ENCODE measurements around the gene MEI4. TPM values are rescaled to one million over a fixed set of nuclear protein-coding genes. Genes with fewer than 3 reads are reported as not detected.

Gene MEI4
- total and polyA plus RNA-seq, 2 of the 4 experiments (the other 2 are of a cell fraction): not detected

DNA sequence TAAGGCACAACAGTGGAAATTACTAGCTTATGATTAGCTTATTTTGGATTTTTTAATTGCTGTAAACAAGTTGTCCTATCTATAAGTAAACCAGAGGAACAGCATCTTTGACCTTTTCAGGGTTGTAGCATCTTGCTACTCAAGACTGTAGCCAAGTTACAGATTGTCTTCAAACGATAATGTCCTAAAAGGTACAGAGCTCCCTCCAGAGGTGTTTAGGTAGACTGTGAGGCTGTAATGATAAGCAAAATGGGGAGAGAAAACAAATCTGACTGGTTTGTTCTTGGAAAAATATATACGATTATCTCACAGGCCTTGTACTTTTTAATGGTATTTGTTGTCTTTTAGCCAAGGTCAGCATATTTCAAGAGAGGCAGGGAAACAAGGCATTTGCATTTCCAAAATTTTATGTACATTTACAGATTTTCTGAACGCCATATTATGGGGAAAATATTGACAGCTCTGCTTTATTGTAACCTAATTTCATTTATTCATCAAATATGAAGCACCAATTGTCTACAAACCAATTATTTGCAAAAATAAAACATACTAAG, 273.4 kb downstream of the MEI4 start:
- WGBS, 2 experiments (ENCODE audit: extremely low coverage in 2 of 2, insufficient read length in 1 of 2): no CpG with 5 or more reads among the region's 3 CpGs
- Histone ChIP-seq H4K91ac (ENCODE audit: insufficient read depth, low read depth, low read length) (no peak overlapping the region), H2AK5ac (ENCODE audit: low read depth, low read length) (no peak overlapping the region), H3K9ac (ENCODE audit: low read depth, low read length) (no peak overlapping the region), H3K56ac (ENCODE audit: extremely low read depth, insufficient read depth, low read length) (no peak overlapping the region), H3K36me3 (ENCODE audit: control insufficient read depth, insufficient read depth, low read length) (no peaks in the 10 kb centered on the region), H3K9me1 (ENCODE audit: insufficient read depth, low read length) (no peaks in the 10 kb centered on the region), H3K23ac (ENCODE audit: low read depth, low read length) (no peak overlapping the region), H3K79me1 (ENCODE audit: low read depth in 1 of 2, low read length in 2 of 2) (no peaks in the 10 kb centered on the region), H3K14ac (replicated peaks; ENCODE audit: low read depth, low read length) (no peak overlapping the region), H3K18ac (ENCODE audit: low read depth, low read length) (no peak overlapping the region), H4K5ac (ENCODE audit: low read depth, low read length) (no peak overlapping the region), H2AK9ac (replicated peaks; ENCODE audit: low read depth, low read length, poor library complexity) (no peak overlapping the region), H2BK120ac (ENCODE audit: low read depth, low read length) (no peak overlapping the region), H3K9me3 (ENCODE audit: control insufficient read depth, insufficient read depth, low read length) (peaks cover 6% of the 10 kb centered on the region; the same call in 1 of the 2 replicates), H3K4me1 (ENCODE audit: control insufficient read depth, insufficient read depth, low read length) (no peaks in the 10 kb centered on the region), H3K27me3 (ENCODE audit: control insufficient read depth, insufficient read depth, low read length) (no peaks in the 10 kb centered on the region), H2BK20ac (ENCODE audit: low read depth, low read length) (no peak overlapping the region), H2BK15ac (ENCODE audit: low read depth, low read length) (no peak overlapping the region), H2BK5ac (ENCODE audit: low read depth, low read length, poor library complexity, severe bottlenecking) (no peak overlapping the region), H3K4ac (ENCODE audit: low read depth, low read length) (no peak overlapping the region), H4K20me1 (ENCODE audit: insufficient read depth, low read length) (no peaks in the 10 kb centered on the region), H4K8ac (ENCODE audit: low read depth in 2 of 2, low read length in 2 of 2) (no peak overlapping the region), H3K4me3 (ENCODE audit: insufficient read depth, low read depth, low read length) (no peak overlapping the region), H3K27ac (ENCODE audit: insufficient read depth, low read length) (no peak overlapping the region), H3K4me2 (ENCODE audit: low read depth, low read length) (no peak overlapping the region), H2AFZ (replicated peaks; ENCODE audit: low read length, poor library complexity) (no peak overlapping the region)
- ATAC-seq (ENCODE audit: low read depth) (no peak), DNase-seq (no peak)
- in situ Hi-C loops (cut with MboI; ENCODE audit: low sequenced_read_pairs): no loop called here
- intact Hi-C loops (cut with micrococcal nuclease): no loop called here
- CTCF ChIA-PET: no interaction called here
- BruUV-seq (replicated peaks): no TSS peak
- TF ChIP-seq MAZ (IDR thresholded peaks at IDR 0.05; ENCODE audit: borderline replicate concordance, low read depth, low read length): no peak
- peak; percentile 87 for TF ChIP-seq MAFK (IDR thresholded peaks at IDR 0.05; ENCODE audit: low read depth, low read length)
- dilution Hi-C loops (cut with HindIII; ENCODE audit: low sequenced_read_pairs, unreplicated experiment): no loop called here
- POLR2A ChIA-PET (ENCODE audit: unreplicated experiment): no interaction called here
